K562 treated with DMSO at 1 percent for 48 hours (cell line): ENCODE results near the gene SUN3. TPM values are rescaled to one million over a fixed set of nuclear protein-coding genes. Genes with fewer than 3 reads are reported as not detected.

ENCODE experiments used
- total RNA-seq: library from RNA; unstranded; fragments of 300-600 nt; gene quantifications from 2 replicates; pipeline ENCODE4 v1.2.3, GENCODE V29; 2022; ENCODE audit warnings: low replicate concordance; ENCODE audit errors: extremely low read depth

The SUN3 gene, protein sequence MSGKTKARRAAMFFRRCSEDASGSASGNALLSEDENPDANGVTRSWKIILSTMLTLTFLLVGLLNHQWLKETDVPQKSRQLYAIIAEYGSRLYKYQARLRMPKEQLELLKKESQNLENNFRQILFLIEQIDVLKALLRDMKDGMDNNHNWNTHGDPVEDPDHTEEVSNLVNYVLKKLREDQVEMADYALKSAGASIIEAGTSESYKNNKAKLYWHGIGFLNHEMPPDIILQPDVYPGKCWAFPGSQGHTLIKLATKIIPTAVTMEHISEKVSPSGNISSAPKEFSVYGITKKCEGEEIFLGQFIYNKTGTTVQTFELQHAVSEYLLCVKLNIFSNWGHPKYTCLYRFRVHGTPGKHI
- total RNA-seq, result not detected in 2 replicates

DNA sequence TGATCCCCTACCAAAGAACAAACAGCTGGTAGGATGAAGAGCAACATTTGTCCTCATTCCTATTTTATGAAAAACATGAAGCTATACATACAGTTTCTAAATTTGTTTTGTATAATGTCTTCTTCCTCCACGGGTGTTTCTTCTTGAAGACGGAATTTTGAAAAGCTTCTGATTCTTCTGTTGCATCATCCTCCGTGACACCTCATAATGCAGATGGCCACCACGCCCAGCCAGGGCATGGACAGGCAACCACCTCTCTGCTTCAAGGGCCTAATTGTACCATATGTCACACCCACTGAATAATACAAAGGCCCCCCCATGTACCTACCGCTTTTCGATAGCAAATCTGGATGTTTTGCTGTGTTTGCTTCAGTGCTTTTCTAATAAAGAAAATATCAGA, at the start of gene SUN3:
SUN3 (minus strand) TSS at position 170 of the 400 bp plus-strand sequence; CDS start at position 1, 169 bp downstream.

DNA sequence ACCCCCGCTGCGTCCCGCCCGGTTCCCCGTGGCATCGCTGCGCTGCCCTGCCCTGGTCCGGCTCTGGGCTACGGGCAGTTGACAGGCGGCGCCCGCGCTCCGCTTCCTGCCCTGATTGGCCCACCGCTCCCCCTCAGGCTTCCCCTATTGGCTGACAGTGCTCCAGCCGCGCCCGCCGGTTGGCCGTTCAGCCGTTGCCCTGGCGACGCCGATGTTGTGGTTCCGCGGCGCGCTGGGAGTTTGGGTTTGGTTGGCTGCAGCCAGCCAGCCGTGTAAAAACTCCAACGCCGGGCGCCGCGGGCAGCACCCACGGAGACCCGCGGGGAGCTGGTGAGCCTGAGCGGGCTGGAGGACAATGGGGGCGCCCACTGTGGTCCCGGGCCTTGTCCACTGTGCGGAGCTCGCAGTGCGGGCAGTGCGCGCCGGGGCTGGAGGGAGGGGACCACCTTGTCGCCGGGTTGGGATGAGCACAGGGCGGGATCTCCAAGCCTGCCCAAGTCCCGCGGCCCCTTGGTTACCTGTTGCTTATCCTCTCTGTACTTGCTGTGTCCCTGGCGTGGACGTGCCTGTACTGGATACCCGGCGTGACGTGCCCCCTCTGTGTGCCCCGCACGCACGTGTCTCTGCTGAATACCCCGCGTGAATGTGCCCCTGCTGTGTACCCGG, 6.5 kb upstream of the SUN3 start, which contains the start of gene C7orf57:
C7orf57 (plus strand) TSS at position 243 of the 666 bp plus-strand sequence. CDS start 766 bp downstream, outside the sequence.

DNA sequence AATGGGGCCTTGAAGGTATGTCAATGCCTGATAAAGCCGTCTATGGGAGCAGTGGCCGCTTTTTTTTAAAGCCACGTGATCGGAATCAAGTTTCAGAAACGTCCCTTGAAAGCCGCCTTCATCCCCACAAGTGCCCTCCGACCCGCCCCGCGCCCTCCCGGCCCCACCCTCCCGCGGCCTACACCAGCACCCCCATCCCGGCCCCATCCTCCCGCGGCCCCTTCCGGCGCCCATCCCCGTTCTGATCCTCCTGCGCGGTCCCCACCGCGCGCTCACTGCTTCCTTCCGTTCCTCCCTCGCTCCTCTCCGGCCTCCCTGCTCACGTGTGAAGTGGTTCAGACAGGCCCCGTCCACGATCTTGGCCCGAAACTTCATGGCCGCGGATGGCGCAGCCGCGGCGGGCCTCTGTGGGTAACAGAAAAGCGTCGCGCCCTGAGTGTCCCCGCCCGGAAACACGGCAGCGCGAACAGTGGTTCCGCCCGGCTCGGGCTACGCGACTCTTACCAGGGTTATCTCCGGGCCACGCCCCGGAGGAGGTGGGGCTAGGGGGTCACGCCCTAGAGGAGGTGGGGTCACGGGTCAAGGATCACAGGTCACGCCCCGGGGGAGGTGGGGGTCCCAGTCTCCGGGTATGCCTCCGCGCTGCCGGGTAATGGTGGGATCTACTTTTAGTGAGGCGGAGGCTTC, 49.6 kb downstream of the SUN3 start, which contains the start of gene HUS1:
HUS1 (minus strand) TSS at position 471 of the 687 bp plus-strand sequence; CDS start at position 375, 96 bp downstream.

DNA sequence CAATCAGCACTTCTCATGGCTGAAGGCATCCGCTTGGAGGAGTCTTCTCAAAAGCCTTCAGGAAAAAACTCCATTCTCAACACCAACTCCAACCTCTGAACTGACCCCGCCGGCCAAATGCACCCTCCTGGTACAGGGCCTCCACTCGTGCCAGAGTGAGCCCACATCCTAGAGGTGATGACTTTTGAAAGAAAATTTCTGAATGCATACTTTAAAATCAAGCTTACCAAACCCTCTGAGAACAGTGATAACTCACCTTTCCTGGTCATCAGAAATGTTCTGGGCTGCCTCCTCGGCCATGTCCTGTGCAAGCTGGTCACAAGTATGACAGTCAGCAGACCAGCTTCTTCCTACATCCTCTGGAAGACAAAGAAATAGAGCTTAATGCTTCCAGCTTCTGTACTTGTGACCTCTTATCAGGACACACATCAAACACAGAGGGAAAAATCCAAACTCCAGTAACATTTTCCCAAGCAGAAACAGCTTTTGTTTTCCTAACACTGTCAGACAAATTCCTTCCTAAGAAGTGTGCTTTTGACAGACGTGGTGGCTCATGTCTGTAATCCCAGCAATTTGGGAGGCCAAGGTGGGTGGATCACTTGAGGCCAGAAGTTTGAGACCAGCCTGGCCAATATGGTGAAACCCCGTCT, 80.6 kb downstream of the SUN3 start, which contains the start of gene PKD1L1:
PKD1L1 (minus strand) TSS at position 326 of the 650 bp plus-strand sequence; CDS start at position 300, 26 bp downstream.

Other genes starting within 250 kb of the SUN3 start
- not detected in 2 replicates for gene PKD1L1, start 80.6 kb downstream of the SUN3 start, total RNA-seq
- not detected in 2 replicates for gene HUS1, start 49.5 kb downstream of the SUN3 start, total RNA-seq
- not detected in 2 replicates for gene C7orf57, start 6.4 kb upstream of the SUN3 start, total RNA-seq
- gene UPP1, start 60.2 kb upstream of the SUN3 start, total RNA-seq, result not detected in 2 replicates
- not detected in 2 replicates for gene ABCA13, start 142.4 kb upstream of the SUN3 start, total RNA-seq